Left colon (tissue), 2 donors: ENCODE measurements around the gene CCNL2. TPM values are rescaled to one million over a fixed set of nuclear protein-coding genes. Genes with fewer than 3 reads are reported as not detected.
A peak's percentile ranks its signal among the peaks of the same experiment; 100 is the strongest.
"Not testable (repeated sequence)": the region's sequence is repeated elsewhere in the genome, so short reads cannot be mapped to it uniquely, and the experiment has no call there.

Source experiments
- ATAC-seq: fragments of 200-7000 bp; cut with Tn5 transposase; one replicate; pipeline ENCODE4 v1.9.1; 2020; ENCODE audit warnings: mild to moderate bottlenecking, moderate library complexity
- DNase-seq, 2 donors: peaks; one replicate each; pipeline ENCODE4 v3.0.0-alpha.2; 2020
- intact Hi-C, 2 donors: fragments of 100-400 bp; cut with DNase I in 1 of 2; cut with micrococcal nuclease in 1 of 2; formaldehyde crosslinking; loops; one replicate each; pipeline versions ENCODE4 v1.11.2 to v1.14.0; 2022; cut with DNase I, micrococcal nuclease
- total RNA-seq, 2 donors: library from RNA; stranded (reverse); fragmentation: NEBNext Ultra II Directional; extraction: Animal tissue kit (Norgen Biotek cat#: 25700); gene quantifications; one replicate each; pipeline ENCODE4 v1.2.1, GENCODE V29; 2021
- donor health status: DM: no; HTN: no; CAD: no.
- donor health status: DM: yes; HTN: yes; CAD: no.

CCNL2 gene
- total RNA-seq, 2 donors from 2014 or later = 115 to 129 TPM

DNA sequence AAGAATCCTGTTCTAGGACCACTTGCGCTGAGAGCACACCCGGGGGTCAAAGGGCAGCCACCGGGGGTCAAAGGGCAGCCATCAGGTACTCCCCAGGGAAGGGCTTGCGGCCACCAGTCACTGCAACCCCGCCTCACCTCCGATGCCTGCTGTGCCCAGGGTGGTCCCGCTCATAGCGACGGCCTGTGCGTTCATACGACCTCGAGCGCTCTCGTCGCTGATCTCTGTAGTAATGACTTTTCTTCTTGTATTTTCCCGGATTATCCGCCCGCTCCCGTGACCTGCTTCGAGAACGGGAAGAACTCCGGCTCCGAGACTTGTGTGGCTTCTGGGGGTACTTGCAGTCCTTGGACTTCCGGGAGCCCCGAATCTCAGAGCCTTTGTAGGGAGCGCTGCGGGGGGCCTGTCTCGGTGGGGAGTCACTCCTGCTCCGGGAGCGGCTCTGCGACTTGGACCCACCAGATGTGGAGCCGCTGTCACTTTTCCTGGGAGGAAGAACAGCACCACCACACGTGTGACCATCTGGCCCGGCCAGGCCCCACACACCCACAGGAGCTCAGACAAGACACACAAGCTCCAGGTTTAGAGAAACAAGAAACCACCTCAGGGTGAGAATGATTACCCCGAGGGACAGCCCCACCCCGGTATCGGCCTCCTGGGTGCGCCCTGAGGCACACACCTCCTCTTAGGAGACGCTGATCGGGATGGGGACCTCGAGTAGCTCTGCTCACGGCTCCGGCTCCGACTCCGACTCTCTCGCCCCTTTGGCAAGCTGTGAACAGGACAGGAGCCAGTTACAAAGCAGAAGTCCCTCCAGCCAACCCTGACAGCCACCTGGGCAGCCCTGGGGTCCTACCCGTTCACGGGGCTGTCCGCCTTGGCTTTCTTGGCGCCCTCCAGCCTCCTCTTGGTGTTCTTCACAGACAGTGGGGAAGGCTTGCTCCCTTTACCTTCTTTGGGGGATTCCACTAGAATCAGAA lies 11.7 kb downstream of the CCNL2 start:
- DNase-seq (no peak), ATAC-seq (peak; percentile 13)
- intact Hi-C loops = no loop called here

DNA sequence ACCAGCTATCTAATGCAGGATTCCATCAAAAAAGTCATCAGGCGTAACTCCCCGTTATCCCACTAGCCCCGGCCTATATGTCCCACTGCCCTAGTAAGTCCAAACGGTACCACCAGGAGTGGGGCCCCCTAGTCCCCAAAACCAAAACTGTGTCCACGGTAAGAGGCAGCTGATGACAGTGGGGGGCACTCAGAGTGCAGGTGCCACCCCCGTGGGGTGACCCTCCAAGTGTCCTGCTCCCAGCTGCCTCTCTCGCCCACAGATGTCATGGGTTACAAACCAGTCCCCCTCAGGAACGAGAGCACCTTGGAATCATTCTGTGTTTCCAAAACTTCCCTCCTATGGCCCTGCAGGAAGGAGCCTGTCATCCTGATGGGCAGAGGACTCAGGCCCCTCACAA lies 13.2 kb downstream of the CCNL2 start:
- ATAC-seq (no peak), DNase-seq (no peak)
- intact Hi-C loops = no loop called here

DNA sequence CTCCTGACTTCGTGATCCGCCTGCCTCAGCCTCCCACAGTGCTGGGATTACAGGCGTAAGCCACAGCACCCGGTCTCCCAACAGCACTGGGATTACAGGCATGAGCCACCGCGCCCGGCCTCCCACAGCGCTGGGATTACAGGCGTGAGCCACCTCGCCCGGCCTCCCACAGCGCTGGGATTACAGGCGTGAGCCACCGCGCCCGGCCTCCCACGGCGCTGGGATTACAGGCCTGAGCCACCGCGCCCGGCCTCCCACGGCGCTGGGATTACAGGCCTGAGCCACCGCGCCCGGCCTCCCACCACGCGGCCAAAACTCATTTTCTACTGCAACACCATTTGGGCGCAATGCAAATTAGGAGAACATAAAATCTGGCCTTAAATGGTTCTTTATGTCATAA lies 13.8 kb downstream of the CCNL2 start:
- DNase-seq, ATAC-seq, intact Hi-C loops: not testable (repeated sequence)

DNA sequence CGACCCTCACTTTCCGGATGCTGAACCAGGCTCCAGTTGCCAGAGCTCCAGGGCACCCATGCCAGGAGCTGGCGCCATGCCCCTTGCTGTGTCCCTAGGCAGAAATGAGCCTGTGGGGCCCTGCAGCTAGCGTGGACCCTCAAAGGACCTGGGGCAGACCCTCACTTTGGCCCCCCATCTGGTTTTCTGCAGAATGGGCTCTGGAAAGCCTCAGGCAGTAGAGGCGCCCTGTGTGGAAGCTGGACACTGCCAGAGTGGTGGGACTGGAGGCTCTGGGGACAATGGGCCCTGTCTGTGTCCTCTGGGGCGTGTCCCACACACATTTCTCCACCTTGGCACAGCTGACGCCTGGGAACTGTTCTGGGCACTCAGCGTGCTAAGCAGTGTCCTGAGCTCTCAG lies 17.8 kb downstream of the CCNL2 start:
- intact Hi-C loops = no loop called here
- ATAC-seq (no peak), DNase-seq (no peak)

DNA sequence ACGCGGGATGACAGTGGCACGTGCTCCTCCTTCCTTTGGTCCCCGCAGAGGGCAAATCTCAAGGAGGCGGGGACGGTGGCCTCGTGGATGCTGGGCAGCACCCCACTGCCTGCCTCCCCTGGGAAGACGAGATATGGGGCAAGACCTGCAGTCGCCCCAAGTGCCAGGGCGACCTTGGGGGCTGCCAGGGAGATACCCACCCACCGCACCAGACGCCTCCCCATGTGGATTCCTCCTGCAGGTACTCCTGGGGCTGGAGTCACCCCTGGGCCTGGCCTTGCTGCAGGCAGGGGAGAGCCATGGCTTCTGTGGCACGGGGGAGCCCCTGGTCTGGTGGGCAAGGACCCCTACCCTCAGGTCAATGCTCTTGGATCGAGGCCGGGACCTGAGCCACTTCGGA lies 18.3 kb downstream of the CCNL2 start:
- ATAC-seq (no peak), DNase-seq (no peak)
- intact Hi-C loops = no loop called here

DNA sequence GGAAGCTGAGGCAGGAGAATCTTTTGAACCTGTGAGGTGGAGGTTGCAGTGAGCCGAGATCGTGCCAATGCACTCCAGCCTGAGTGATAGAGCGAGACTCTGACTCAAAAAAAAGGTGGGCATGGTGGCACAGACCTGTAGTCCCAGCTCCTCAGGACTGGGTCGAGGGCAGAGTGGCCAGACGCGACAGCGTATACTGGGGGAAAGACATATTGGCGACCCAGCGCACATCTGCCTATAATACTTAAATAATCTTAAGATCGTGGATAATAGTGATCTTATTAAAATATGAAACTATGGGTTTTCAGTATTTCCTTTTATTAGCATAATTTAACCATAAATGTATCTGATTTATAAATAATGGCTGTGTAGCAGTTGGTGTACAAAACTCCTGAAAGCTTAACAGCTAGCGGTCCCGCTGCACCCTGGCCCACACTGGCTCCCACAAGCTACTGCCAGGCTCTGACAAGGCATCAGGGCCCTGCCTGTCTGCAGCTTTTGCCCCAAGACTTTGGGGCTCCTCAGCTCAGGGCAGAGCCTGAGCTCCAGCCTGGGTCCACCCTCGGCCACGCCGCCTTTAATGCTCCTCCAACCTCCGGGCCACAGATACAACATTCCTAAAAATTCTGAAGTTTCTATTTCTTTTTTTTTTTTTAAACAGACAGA lies 21.5 kb downstream of the CCNL2 start:
- intact Hi-C loops = no loop called here
- ATAC-seq = no peak
- no peak for DNase-seq

DNA sequence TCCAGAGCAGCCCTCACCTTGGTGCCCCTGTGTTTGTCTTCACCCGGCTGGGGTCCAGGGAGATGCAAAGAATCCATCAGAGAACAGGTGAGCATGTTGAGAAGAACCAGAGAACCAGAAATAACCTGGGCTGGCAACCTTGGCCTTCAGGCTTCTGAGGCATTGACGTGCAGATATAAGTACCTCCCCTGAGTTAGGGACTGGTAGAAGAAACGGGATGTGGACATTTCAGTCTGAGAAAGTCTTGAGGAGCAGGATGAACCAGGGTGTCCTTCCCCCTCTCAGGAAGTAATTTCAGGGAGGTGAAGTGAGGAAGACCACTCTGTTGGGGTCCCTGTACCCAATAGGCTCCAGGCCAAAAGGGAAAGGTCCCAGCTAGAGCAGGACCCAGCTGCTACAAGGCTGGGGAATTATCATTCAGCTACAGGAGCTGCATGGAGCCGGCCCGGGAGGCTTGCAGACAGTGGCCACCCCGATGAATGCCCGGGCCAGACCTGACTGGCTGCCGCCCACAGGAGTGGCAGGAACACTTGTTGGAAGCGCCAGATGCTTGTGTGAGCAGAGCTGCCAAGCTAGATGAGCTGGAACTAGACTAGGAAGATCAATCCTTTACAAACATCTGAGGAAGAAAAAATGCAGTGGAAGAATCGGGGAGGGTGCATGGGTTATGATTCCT lies 22.4 kb downstream of the CCNL2 start:
- no peak for ATAC-seq
- intact Hi-C loops = no loop called here
- DNase-seq = no peak

DNA sequence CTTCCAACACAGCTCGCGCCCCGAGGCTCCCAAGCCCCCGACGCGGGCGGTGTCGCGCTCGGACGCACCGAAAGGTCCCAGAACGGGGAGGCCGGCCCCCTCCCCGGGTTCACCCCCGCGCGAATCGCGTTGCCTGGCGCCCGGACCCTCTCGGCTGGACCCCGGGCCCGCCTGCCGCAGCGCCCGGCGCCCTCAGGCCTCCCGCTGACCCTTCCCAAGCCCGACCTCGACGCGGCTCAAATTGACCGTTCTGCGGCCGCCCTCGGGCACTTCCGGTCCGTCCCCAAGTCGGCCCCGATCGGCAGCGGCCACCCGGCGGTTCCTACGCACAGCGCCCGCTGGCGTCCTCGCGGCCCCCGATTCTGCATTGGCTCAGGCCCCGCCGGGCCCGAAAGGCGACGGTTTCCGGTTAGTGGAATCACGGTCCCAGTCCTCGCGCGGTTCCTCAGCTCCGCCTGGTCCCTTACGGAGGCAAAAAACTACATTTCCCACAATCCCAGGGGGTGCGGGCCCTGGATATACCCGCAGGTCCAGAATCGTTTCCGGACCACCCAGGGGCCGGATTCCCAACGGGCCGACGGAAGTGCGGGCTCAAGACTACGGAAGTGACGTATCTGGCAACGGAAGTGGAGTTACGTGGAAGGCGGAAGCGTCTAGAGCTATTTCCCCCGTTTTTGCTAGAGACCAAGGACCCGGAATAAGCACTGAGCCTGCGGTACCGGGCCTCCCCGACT lies 24.0 kb downstream of the CCNL2 start, which contains the start of gene AURKAIP1:
TSS of gene AURKAIP1 (minus strand) at position 279 of the 734 bp plus-strand sequence. CDS start 451 bp downstream, outside the sequence.
- peak; percentile 90 for ATAC-seq
- peak; percentile 97 to 99 for DNase-seq
- intact Hi-C loops = no loop called here

DNA sequence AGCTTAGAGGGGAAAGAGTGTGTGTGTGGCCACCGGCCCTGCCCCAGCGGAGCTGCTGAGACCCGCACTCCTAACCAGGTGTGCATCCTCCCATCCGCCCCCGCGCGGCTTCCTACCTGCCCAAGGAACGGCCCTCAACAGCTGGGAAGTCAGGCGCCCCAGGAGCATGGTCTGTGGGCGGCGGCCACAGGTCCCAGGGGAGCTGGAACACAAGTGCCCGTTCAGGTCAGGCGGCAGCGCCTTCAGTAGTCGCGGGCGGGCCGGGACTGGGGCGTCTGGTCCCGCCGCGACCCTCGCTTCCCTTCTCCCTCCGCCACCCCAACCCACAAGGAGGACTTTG lies 24.6 kb downstream of the CCNL2 start:
- intact Hi-C loops = no loop called here
- DNase-seq = peak in 1 of 2 donors; percentile 54
- peak; percentile 15 for ATAC-seq

DNA sequence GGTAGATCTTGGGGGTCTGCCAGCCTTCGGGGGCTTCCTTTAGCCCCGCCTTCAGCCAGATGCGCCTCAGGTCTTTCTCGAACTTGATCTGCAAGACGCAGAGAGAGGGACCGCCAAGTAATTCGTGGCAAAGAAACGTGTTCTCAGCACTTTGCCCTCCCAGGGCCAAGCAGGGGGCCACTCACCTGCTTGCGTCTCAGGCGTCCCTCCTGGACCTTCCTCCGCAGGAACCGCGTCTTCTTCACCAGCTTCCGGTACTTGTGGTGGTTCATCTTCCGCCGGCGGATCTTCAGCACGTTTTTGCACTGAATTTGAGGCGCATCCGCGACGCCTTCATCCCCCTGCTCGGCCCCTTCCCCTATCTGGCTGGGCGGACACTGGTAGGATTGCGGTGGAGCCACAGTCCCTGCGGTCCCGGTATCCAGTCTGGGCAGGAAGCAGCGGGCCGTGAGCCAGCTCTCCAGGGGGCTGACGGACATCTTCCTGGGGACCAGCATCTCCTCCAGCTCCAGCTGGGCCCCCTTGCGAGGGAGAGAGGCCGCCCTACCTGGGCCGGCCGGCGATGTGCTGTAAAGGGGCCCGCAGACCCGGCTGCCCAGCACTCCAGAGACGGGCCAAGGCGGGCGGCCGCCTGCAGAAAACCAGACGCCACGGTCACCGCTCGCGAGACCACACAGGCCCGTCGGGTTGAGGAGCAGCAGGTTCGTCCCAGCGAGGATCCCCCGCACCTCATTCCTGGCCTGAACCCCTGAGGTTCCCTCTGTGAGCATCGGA lies 25.1 kb downstream of the CCNL2 start:
- ATAC-seq = no peak
- DNase-seq = peak in 1 of 2 donors; percentile 25
- intact Hi-C loops = no loop called here

DNA sequence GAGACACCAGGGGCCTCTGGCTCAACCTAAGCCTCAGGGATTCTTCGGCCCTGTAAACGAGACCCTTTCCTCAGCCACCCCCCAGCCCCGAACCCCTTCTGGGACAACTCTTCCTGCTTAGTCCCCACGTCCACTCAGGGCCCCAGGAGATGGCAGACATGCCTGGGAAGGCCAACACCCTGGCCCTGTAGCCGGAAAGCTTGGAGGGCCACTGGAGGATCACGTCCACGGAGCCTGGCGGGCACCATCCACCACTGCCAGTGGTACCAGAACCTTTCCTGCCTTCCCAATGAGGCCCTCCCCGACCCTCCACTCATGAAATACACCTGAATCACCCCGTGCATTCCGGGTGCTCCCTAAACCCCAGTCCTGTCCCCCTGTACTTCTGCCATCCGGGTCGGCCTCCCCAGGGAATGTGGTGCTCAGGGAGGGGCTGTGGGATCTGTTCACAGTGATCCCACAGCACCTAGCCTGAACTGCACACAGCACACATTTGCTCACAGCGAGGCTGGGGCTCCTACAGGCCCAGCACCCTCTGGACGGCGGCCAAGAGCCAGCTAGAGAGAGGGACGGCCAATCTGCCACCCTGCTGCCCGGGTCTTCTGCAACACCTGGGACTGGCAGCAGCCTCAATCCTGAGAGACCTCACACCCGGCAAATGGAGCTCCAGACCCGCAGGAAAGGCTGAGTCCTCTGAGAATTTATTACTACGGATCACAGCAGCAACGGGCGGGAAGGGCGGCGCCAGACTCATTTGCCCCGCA lies 25.9 kb downstream of the CCNL2 start:
- no peak for DNase-seq
- ATAC-seq = no peak
- intact Hi-C loops = no loop called here

DNA sequence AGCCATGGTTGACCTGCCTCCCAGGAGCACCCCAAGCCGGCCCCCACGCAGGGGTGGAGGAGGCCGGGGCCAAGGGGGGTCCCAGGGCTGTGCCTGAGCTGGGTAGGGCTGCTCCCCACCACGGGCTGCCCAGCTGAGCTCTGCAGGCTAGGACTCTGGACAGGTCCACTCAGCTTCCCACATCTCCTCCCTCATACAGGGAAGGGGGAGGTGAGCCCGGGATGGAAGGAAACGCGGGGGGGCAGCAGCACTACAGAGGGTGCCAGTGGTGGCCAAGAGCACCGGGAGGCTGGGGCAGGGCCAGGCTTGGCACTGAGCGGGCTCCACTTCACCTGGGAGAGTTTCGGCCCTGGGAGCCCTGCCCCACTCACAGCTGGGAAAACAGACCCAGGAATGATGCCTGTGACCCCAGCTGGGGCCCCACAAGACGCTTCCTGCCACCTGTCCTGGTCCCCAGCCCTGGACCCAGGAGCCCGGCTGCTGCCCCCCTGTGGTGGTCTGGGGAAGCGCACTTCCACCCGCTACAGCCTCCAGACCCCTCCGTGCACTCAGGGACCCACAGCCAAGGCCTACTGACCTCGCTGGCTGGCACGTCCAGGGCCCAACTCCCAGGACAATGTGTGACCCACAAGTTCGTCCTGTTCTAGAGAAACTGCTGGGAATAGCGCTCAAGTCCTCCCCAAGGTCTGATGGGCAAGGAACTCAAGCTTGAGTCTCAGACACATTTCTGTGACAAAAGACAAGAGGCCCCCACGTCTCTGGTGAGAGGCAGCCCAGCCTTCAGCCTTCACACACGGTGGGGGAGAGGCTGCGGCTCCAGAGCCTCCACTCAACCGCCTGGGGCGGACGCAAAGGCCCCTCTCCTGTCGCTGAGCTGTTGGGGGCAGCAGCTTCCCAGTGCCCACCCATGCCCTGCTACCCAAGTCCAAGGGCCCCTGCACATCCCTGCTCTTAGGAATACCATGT lies 27.1 kb downstream of the CCNL2 start:
- DNase-seq = peak; percentile 38 to 78
- peak; percentile 30 for ATAC-seq
- intact Hi-C loops = no loop called here

DNA sequence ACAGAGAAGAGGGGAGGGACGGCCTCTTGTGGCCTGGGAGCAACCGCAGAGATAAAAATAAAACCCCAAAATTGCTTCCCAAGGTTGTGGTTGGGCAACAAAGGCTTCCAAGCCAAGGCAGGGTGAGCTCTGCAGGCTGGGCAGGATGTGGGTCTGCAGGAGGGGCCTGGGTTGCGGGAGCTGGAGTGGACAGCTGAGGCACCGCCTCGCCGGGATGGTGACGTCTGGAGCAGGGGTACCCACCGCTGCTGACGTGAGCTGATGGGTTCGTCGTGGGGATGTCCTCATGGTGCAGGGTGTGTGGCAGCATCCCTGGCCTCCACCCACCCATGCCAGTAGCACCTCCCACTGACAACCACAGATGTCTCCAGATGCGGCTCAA lies 27.8 kb downstream of the CCNL2 start:
- intact Hi-C loops = no loop called here
- ATAC-seq = no peak
- no peak for DNase-seq

DNA sequence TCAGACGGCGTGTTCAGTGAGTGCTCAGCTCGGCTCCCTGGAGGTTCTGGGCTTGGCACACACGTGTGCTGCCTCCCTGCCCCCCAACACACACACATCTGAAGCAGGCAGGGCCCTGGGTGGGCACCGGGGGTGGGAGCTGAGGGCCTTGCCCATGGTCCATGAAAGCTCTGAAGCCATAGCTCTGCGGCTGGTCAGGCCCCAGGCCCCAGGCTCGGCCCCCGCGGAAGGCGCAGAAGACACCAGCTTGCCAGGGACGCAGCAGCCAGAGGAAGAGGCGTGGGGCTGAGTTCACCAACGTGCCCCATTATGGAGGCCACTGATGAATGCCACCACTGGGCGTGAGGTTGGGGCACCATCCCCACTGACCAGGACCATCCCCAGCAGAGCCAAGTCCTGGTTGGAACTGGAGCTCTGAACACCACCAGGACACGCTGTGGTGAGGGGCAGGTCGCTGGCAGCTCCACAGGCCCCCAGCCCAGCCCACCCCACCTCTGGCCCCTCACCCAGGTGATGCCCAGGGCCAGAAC lies 28.3 kb downstream of the CCNL2 start:
- intact Hi-C loops = no loop called here
- DNase-seq = no peak
- ATAC-seq = no peak

DNA sequence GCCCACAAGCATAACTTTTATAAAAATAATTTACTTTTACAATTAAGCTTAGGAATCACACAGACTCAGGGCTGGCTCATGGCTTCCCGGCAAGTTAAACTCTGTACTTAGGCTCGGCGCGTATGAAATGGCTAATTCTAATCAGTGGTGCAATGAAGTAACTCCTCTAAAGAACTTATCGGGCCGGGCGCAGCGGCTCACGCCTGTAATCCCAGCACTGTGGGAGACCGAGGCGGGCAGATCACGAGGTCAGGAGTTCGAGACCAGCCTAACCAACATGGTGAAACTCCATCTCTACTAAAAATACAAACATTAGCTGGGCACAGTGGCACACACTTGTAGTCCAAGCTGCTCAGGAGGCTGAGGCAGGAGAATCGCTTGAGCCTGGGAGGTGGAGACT lies 29.0 kb downstream of the CCNL2 start:
- ATAC-seq, intact Hi-C loops, DNase-seq: not testable (repeated sequence)

DNA sequence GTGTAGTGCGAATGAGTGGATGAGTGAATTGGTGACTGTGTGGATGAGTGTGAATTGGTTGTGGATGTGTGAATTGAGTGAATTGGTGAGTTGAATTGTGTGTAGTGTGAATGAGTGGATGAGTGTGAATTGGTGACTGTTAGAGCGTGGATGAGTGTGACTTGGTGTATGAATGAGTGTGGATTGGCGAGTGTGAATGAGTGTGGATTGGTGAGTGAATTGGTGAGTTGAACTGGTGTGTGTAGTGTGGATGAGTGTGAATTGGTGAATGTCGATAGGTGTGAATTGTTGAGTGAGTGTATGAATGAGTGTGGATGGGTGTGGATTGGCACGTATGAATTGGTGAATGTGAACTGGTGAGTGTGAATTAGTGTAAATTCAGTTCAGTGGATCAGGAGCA lies 31.8 kb downstream of the CCNL2 start:
- intact Hi-C loops = no loop called here
- DNase-seq (no peak), ATAC-seq (no peak)
